Measurements from ENCODE around the gene NPY4R2. TPM values are rescaled to one million over a fixed set of nuclear protein-coding genes. Genes with fewer than 3 reads are reported as not detected.
"Not testable (repeated sequence)": the region's sequence is repeated elsewhere in the genome, so short reads cannot be mapped to it uniquely, and the experiment has no call there.

NPY4R2 gene
- polyA plus RNA-seq (ENCODE audit: insufficient read length), result 0.10 TPM

- not testable (repeated sequence) for DNase-seq
Measured at GRCh38 chr10:47918475-47918874, at the start of gene NPY4R2. Gene NPY4R2 (plus strand): TSS chr10:47918662. CDS start chr10:47921988, 3,326 bp downstream.

DNA sequence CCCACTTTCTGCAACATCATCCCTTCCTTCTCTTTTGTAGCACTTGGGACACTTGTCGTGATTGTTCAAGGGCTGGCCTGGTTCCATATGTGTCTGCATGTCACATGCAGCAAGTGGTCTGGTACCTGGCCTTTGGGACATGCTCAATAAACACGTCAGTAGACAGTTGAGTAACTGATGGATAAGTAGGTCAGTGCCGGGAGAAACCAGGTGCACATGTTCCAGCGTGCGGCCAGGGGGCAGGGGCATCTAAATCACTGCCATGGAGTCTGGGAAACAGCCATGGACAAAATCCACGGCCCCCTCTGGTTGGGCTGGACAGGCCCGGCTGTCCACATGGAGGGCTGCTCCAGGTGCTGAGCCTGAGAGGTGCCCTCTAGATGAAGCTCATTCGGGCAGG is 47.6 kb upstream of the NPY4R2 start:
- DNase-seq, result not testable (repeated sequence)

DNA sequence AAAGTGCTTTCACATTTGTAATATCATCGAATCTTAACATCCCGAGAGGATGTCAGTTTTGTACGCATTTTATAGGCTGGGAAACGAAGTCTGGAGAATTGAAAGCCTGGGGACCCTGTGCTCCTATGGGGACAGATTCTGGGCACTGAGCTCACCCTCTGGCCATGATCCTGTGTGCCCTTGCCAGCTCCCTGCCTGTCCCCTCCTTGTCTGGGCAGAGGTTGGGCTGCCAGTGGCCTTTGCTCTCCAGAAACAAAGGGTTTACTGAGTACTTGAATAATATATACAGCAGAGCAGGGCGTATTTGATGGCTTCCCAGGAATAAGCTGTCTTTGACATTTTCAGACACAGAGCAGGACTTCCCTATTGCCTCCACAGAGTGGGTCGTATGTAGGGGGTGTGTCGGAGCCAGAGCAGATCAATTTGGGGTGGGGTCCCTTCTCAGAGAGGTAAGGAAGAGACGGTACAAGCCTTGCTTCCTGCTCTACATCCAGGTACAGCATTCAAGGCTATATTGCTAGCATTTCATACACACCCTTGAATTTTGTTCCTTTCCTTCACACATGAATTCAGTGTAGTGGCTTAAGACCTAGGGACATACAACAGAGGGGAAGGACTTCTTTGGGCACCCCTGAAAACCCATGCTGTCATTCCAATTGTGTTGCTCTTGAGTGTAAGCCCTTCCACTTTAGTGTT is 46.8 kb upstream of the NPY4R2 start:
- DNase-seq, result not testable (repeated sequence)

DNA sequence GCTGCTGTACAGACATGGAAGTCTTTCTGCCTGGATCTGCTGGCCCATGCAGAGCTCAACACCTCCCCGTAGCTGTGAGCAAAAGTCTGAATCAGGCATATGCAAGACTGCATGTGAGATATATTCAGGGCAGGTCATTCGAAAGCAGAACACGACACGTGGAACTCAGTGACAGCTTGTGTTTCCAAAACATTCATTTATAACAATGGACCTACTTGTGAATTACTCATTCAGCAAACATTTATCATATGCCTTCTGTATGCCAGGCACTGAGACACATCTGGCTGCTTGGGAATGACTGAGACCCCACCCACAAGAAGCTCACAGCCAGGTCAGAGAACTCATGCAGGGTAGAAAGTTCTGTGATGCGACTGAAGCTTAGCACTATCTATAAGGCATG is 46.2 kb upstream of the NPY4R2 start:
- DNase-seq, result not testable (repeated sequence)

DNA sequence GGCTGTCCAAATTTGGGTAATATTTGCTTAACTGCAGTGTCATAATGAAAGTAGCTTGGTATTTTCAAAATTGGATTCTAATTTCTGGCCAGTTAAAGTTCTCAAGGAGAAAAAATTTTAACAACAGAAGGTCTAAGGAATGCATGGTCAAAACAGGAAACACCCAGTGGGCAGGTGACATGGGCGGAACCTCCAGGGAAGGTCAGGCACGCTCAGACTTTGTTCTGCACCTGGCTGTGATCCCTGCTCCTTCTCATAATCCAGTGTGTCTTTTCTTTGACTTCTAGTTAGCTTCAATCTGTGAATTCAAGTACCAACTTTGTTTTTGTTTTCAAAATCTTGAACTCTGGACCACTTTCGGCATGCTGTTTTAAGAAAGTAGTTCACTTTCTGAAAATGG is 34.2 kb upstream of the NPY4R2 start:
- not testable (repeated sequence) for DNase-seq

GRCh38 chr10:47884934-47885333 is 33.5 kb upstream of the NPY4R2 start:
- DNase-seq, result not testable (repeated sequence)

DNA sequence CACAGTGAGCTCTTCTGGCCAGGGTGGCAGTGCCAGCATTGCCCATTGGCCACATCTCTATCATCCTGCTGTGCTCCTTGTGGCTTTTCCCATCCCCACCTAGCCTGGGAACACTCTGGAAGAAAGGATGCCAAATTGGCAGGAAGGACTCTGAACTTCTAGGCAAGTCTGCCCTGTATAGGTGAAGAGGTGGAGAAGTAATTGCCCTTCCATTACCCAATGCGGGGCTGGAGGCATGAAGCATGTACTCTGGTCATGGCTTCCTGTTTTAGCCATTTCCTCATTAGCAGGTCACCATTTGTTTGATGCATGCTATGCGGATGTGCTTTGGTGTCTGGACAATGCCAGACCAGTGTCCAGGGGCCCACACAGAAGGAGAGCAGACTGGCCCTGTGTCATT is 32.1 kb upstream of the NPY4R2 start:
- DNase-seq, result not testable (repeated sequence)

DNA sequence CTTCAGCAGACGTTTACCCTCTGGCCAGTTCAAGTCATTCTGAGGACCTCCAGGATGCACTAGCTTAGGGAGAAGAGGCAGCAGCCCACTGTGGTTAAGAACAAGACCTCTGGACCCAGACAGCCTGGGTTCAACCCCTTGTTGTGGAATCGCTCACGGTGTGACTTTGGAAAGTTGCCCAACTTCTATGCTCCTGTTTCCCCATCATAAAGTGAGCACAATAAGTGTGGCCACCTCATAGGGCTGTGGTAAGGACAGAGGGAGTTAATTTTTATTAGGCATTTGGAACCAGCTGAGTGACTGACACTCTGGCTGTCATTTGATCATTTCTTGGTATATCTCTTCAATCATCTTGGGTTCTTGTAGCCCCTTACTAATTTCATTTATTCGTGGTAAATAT is 31.6 kb upstream of the NPY4R2 start:
- not testable (repeated sequence) for DNase-seq

- not testable (repeated sequence) for DNase-seq
Measured at GRCh38 chr10:47890737-47891136, 27.7 kb upstream of the NPY4R2 start.

- not testable (repeated sequence) for DNase-seq
Measured at GRCh38 chr10:47892494-47893261, 25.8 kb upstream of the NPY4R2 start.

- not testable (repeated sequence) for DNase-seq
Measured at GRCh38 chr10:47894571-47894970, 23.9 kb upstream of the NPY4R2 start.

GRCh38 chr10:47897813-47898212 is 20.6 kb upstream of the NPY4R2 start:
- not testable (repeated sequence) for DNase-seq

DNA sequence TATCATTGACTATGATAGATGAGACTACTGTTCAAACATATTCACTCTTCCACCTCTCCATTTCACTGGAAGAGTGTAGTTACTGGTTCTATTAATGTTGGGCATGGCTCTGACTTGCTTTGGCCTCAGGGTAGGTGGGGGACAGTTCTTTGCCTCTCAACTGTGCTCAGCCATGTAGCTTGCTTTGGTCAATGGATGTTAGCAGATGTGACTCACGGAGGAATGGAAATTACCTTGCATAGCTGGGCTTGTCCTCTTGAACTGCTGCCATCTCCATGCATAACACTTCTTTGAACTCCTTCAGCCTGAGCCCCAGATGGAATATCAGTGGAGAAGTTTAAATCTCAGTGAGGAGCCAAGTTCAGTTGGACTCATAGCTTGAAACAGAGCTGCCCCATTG is 9.1 kb upstream of the NPY4R2 start:
- not testable (repeated sequence) for DNase-seq

DNA sequence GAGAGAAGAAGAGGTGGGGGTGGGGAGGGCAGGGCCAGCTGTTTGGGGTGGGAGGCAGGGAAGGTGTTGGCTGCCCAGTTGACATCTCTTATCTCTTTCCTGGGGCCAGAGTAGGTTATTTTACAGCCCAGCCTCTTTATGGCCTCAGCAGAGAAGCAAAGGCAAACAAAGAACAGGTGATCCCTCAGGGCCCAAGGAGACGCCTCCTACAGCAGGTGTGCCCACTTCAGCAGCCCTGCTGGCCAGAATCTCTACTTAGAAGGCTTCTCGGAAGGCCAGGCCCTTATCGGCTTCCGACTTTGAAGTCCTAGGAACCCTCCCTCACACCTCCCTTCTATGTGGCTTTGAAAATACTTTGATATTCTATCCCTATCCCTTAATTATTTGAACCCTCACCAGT is 8.0 kb upstream of the NPY4R2 start:
- DNase-seq, result not testable (repeated sequence)

DNA sequence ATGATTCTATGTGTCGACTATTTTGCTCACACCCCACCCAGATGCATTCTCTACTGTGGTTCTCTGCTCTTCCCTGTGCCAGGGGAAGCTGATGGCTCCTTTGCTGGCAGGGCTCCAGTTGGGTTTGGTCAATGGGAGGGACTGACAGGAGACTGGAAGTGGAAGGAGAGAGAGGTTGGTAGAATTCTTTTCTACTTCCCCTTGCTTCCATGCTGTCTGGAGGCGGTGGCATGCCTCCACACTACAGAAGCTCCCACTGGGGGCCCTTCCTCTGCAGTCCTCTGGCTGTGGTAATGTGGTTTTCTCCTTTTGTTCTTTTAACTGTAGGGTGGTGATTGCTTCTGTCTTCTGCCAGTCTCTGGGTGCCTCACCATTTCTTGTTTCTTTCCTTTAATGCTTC is 4.4 kb upstream of the NPY4R2 start:
- DNase-seq, result not testable (repeated sequence)

DNA sequence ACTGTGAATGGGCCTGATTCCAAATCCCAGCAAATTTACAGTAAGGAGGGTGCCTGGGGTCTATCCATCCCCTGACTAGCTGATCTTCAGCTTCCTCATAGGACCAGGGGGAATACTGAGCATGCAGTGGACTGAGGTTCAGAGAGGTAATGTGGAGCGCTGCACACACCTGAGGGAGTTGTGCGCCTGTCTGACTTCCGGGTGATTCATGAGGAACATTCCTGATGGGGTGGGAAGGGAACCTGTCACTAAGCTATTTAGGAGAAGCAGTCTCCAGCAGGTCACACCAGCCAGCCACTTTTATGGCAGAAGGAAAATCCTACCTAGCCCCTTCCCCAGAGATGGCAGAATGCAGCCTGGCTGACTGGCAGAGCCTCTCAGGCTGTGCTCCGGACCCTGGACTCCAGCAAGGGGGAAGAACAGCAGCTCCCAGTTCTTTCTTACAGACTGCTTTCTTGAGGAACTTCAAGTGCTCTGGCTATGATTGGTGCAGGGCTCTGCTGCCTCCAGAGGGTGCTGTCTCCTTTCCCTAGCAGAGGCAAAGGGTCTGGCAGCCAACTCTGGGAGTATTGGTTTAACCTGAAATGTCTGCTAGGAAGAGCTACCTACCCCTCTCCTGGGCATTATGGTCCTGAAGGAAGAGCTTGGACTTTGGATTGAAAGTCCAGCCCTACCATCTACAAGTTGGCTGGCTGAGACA is 2.5 kb upstream of the NPY4R2 start:
- not testable (repeated sequence) for DNase-seq

GRCh38 chr10:47920610-47921009 is 2.1 kb downstream of the NPY4R2 start:
- not testable (repeated sequence) for DNase-seq

DNA sequence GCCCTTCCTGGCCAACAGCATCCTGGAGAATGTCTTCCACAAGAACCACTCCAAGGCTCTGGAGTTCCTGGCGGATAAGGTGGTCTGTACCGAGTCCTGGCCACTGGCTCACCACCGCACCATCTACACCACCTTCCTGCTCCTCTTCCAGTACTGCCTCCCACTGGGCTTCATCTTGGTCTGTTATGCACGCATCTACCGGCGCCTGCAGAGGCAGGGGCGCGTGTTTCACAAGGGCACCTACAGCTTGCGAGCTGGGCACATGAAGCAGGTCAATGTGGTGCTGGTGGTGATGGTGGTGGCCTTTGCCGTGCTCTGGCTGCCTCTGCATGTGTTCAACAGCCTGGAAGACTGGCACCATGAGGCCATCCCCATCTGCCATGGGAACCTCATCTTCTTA is 4.0 kb downstream of the NPY4R2 start:
- DNase-seq, result not testable (repeated sequence)

- DNase-seq, result not testable (repeated sequence)
Measured at GRCh38 chr10:47924628-47925027, 6.2 kb downstream of the NPY4R2 start.

GRCh38 chr10:47927147-47927916 is 8.9 kb downstream of the NPY4R2 start:
- DNase-seq, result not testable (repeated sequence)

DNA sequence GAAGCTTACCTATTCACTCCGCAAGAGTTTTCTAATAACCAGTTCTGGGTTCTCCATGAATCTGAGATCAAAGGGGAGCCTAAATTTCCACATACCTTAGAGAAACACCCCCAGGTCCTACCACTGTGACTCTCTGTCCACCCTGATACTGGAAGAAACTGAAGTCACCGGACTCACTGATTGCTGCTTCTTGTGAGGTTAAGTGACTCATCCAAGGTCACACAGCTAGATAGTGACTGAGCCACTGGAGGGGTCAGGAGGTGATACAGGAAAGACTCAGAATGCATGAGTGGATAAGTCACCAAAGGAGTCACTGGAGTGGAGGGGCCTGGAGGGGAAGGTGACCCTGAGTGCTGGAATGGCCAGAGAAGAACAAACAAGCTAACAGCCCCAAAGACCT is 9.8 kb downstream of the NPY4R2 start:
- not testable (repeated sequence) for DNase-seq

DNA sequence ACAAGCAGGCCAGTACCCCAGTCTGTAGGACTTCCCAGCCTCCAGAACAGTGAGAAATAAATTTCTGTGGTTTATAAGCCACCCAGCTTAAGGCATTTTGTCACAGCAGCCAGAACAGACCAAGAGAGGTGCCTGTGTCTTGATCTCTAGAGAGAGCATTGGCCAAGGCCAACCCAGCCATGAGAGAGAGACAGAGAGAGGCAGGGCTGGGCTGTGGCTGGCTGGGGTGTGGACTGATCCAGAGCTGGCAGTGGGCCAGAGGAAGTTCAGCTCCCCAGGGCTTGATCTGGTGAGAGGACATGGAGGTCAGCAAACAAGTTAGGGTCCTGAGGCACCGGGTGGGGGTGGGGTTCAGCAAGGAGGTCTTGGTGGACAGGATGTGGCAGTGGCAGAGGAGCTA is 14.4 kb downstream of the NPY4R2 start:
- not testable (repeated sequence) for DNase-seq

Measured in hindlimb muscle (tissue), 1 donor.